Esophagus squamous epithelium (tissue), 5 donors: ENCODE data around the gene CWC22. TPM values are rescaled to one million over a fixed set of nuclear protein-coding genes. Genes with fewer than 3 reads are reported as not detected.

Source experiments
- DNase-seq: peaks from one replicate; lab custom pipeline; 2025; lab: John Stamatoyannopoulos, UW
- H3K27ac ChIP-seq, 4 donors: fragments of 200-600 bp; sonication (generic); one replicate each; pipeline ENCODE4 v1.5.1; 2016 to 2019; ENCODE audit warnings: mild to moderate bottlenecking in 1 of 4
- H3K27me3 ChIP-seq, 4 donors: fragments of 200-600 bp; sonication (generic); 1 replicate in 3 of 4; 2 replicates in 1 of 4; pipeline versions ENCODE4 v1.5.1 to v1.6.0; 2017 to 2021; ENCODE audit warnings: antibody characterized with exemption in 1 of 4
- H3K36me3 ChIP-seq, 3 donors: fragments of 200-600 bp; sonication (generic); one replicate each; pipeline ENCODE4 v1.5.1; 2016 to 2019
- H3K4me1 ChIP-seq, 3 donors: fragments of 200-600 bp; sonication (generic); one replicate each; pipeline ENCODE4 v1.5.1; 2017 to 2019
- H3K4me3 ChIP-seq, 4 donors: fragments of 200-600 bp; sonication (generic); 1 replicate in 3 of 4; 2 replicates in 1 of 4; pipeline ENCODE4 v1.5.1; 2016 to 2019; ENCODE audit warnings: mild to moderate bottlenecking in 2 of 4, moderate library complexity in 1 of 4
- H3K9me3 ChIP-seq, 3 donors: fragments of 200-600 bp; sonication (generic); one replicate each; pipeline ENCODE4 v1.5.1; 2016 to 2019
- CTCF ChIP-seq, 6 experiments: fragments of 450-650 bp in 4 of 6; fragments of 200-600 bp in 2 of 6; sonication (generic) in 2 of 6; IDR thresholded peaks; one replicate each; pipeline ENCODE4 v1.5.1; 2016 to 2019; ENCODE audit warnings: antibody characterized with exemption in 6 of 6, mild to moderate bottlenecking in 4 of 6, moderate library complexity in 4 of 6
- POLR2A ChIP-seq, 4 donors: fragments of 450-650 bp; IDR thresholded peaks; one replicate each; pipeline ENCODE4 v1.6.1; 2017; ENCODE audit warnings: antibody characterized with exemption in 4 of 4, mild to moderate bottlenecking in 4 of 4, moderate library complexity in 3 of 4
- WGBS, 2 donors: methylation state at CpG; one replicate each; pipeline ENCODE4 v1.1.5; 2018; 5-methylcytosine and 5-hydroxymethylcytosine counted together
- intact Hi-C: fragments of 100-400 bp; cut with DNase I; formaldehyde crosslinking; loops from one replicate; pipeline ENCODE4 v1.15.0; 2022
- total RNA-seq, 4 donors: library from RNA; depleted of rRNA; stranded (reverse); fragments of >200 nt; gene quantifications; one replicate each; pipeline ENCODE4 v1.1.0, GENCODE V29; 2016
- donor health status: DM: yes; HTN: yes; CAD: no.

CWC22 gene
- total RNA-seq, 4 donors from 2014 or later: 11.2 to 24.4 (median 17.7) TPM

DNA sequence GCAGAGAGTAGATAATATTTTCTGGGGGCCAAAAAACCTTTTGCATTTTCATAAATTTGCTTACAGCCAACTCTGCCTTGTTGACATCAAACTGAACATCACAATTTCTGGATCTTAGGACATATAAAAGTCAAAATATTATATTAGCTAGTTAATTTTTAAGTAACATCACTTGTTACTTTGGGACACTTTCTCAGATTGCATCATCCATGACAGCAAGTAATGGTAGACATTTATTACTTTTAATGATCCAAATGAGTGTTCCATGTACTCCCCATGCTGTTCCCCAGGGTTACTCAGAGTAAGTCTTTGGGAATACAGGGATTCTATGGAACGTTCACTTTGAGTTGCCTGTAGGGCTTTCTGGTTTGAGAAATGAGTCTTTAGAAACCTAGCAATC is 39.1 kb upstream of the CWC22 start:
- no peaks in the 10 kb centered on the region for H3K36me3 ChIP-seq
- intact Hi-C loops: no loop called here
- H3K27me3 ChIP-seq: no peaks in the 10 kb centered on the region
- TF ChIP-seq POLR2A (IDR thresholded peaks at IDR 0.05): no peak
- no peak for TF ChIP-seq CTCF (IDR thresholded peaks at IDR 0.05)
- H3K4me3 ChIP-seq: no peak overlapping the region
- H3K9me3 ChIP-seq: no peaks in the 10 kb centered on the region
- H3K27ac ChIP-seq: no peak overlapping the region
- DNase-seq: no peak
- H3K4me1 ChIP-seq: no peaks in the 10 kb centered on the region
- 71 to 79% methylated on average over 1 of the region's 1 CpG for WGBS, 2 donors

DNA sequence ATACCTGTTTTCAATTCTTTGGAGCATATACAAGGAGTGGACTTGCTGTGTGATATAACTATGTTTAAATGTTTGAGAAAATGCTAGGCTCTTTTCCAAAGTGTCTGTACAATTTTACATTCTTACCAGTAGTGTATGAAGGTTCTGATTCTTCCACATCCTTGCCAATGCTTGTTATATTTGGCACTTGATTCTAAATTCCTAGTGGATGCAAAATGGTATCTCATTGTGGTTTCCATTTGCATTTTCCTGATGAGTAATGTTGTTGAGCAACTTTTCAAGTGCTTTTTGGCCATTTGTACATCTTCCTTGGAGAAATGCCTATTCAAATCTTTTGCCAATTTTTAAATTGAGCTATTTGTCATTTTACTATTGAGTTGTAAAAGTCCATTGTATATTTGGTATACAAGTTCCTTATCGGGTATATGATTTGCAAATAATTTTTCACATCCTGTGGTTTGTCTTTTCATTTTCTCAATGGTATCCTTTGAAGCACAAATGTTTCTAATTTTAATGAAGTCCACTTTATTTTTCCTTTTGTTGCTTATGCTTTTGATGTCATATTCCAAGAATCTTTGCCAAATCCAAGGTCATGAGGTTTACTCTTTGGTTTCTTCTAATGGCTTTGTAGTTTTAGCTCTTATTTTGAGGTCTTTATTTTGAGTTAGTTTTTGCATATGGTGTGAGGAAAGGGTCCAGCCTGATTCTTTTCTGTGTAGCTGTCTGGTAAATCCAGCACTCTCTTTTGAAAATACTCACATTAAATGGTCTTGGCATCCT is 33.2 kb upstream of the CWC22 start:
- H3K4me1 ChIP-seq: no peaks in the 10 kb centered on the region
- WGBS, 2 donors: 8 to 38% methylated on average over 1 of the region's 1 CpG
- DNase-seq: no peak
- no peaks in the 10 kb centered on the region for H3K36me3 ChIP-seq
- no peak overlapping the region for H3K4me3 ChIP-seq
- H3K27me3 ChIP-seq: no peaks in the 10 kb centered on the region
- TF ChIP-seq POLR2A (IDR thresholded peaks at IDR 0.05) (no peak), CTCF (IDR thresholded peaks at IDR 0.05) (no peak)
- H3K9me3 ChIP-seq: no peaks in the 10 kb centered on the region
- no peak overlapping the region for H3K27ac ChIP-seq
- intact Hi-C loops: no loop called here

- Histone ChIP-seq H3K27ac (no peak overlapping the region), H3K4me1 (no peaks in the 10 kb centered on the region), H3K9me3 (no peaks in the 10 kb centered on the region), H3K27me3 (peaks cover 0 to 4% (median 0%) of the 10 kb centered on the region in 4 donors), H3K36me3 (no peaks in the 10 kb centered on the region), H3K4me3 (no peak overlapping the region)
- WGBS, 2 donors: 64% methylated on average over 2 of the region's 2 CpGs
- TF ChIP-seq CTCF (IDR thresholded peaks at IDR 0.05): no peak
- TF ChIP-seq POLR2A (IDR thresholded peaks at IDR 0.05): no peak
- no peak for DNase-seq
- intact Hi-C loops: no loop called here
Observed at GRCh38 chr2:180038997-180039396, 31.9 kb upstream of the CWC22 start.

- Histone ChIP-seq H3K36me3 (no peaks in the 10 kb centered on the region), H3K9me3 (peaks cover 0 to 4% (median 0%) of the 10 kb centered on the region in 3 donors), H3K4me1 (no peaks in the 10 kb centered on the region), H3K27me3 (peaks cover 0 to 4% (median 0%) of the 10 kb centered on the region in 4 donors), H3K4me3 (no peak overlapping the region), H3K27ac (no peak overlapping the region)
- intact Hi-C loops: no loop called here
- no peak for DNase-seq
- 65 to 77% methylated on average over 5 of the region's 5 CpGs for WGBS, 2 donors
- TF ChIP-seq CTCF (IDR thresholded peaks at IDR 0.05) (no peak), POLR2A (IDR thresholded peaks at IDR 0.05) (no peak)
Observed at GRCh38 chr2:180033993-180034894, 27.1 kb upstream of the CWC22 start.

DNA sequence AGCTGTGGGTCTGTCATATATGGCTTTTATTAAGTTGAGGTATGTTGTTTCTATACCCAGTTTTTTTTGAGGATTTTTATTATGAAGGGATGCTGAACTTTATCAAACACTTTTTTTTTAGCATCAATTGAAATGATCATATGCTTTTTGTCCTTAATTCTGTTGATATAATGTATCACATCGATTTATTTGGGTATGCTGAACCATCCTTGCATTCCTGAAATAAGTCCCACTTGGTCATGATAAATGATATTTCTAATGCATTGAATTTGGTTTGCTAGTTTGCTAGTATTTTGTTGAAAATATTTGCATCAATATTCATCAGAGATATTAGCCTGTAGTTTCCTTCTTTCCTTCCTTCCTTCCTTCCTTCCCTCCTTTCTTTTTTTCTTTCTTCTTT is 22.5 kb upstream of the CWC22 start:
- TF ChIP-seq POLR2A (IDR thresholded peaks at IDR 0.05) (no peak), CTCF (IDR thresholded peaks at IDR 0.05) (no peak)
- H3K36me3 ChIP-seq: no peaks in the 10 kb centered on the region
- 67 to 81% methylated on average over 1 of the region's 1 CpG for WGBS, 2 donors
- no peaks in the 10 kb centered on the region for H3K4me1 ChIP-seq
- DNase-seq: no peak
- no peak overlapping the region for H3K27ac ChIP-seq
- intact Hi-C loops: no loop called here
- peaks cover 0 to 5% (median 0%) of the 10 kb centered on the region in 3 donors for H3K9me3 ChIP-seq
- peaks cover 0 to 4% (median 0%) of the 10 kb centered on the region in 4 donors for H3K27me3 ChIP-seq
- no peak overlapping the region for H3K4me3 ChIP-seq
